8988T (cell line): ENCODE measurements around the gene COX4I1.

Source experiments
- DNase-seq: peaks from one replicate; pipeline ENCODE4 v3.0.0; 2011

Gene COX4I1

GRCh38 chr16:85768199-85768598 is 31.3 kb upstream of the COX4I1 start:
- DNase-seq, result no peak

- no peak for DNase-seq
Measured at GRCh38 chr16:85770741-85771140, 28.8 kb upstream of the COX4I1 start.

GRCh38 chr16:85773044-85773443 is 26.5 kb upstream of the COX4I1 start:
- DNase-seq, result no peak

GRCh38 chr16:85774136-85774535 is 25.4 kb upstream of the COX4I1 start:
- no peak for DNase-seq

- no peak for DNase-seq
Measured at GRCh38 chr16:85774811-85775210, 24.7 kb upstream of the COX4I1 start.

GRCh38 chr16:85777583-85778310 is 21.7 kb upstream of the COX4I1 start:
- DNase-seq, result no peak

- DNase-seq, result no peak
Measured at GRCh38 chr16:85778873-85779272, 20.6 kb upstream of the COX4I1 start.

GRCh38 chr16:85780281-85780680 is 19.2 kb upstream of the COX4I1 start:
- no peak for DNase-seq

GRCh38 chr16:85781156-85781555 is 18.3 kb upstream of the COX4I1 start:
- DNase-seq, result no peak

- no peak for DNase-seq
Measured at GRCh38 chr16:85781695-85782370, 17.7 kb upstream of the COX4I1 start.

- no peak for DNase-seq
Measured at GRCh38 chr16:85782451-85782850, 17.0 kb upstream of the COX4I1 start.

GRCh38 chr16:85783441-85783840 is 16.1 kb upstream of the COX4I1 start:
- DNase-seq, result no peak

- no peak for DNase-seq
Measured at GRCh38 chr16:85784813-85785212, 14.7 kb upstream of the COX4I1 start.

GRCh38 chr16:85785927-85786326 is 13.6 kb upstream of the COX4I1 start:
- no peak for DNase-seq

GRCh38 chr16:85788819-85789218 is 10.7 kb upstream of the COX4I1 start:
- DNase-seq, result no peak

GRCh38 chr16:85789773-85790172 is 9.7 kb upstream of the COX4I1 start:
- DNase-seq, result no peak

- no peak for DNase-seq
Measured at GRCh38 chr16:85793662-85794298, 5.7 kb upstream of the COX4I1 start.

GRCh38 chr16:85794696-85795095 is 4.8 kb upstream of the COX4I1 start:
- DNase-seq, result no peak

GRCh38 chr16:85796152-85796551 is 3.3 kb upstream of the COX4I1 start:
- no peak for DNase-seq

GRCh38 chr16:85796599-85796998 is 2.9 kb upstream of the COX4I1 start:
- DNase-seq, result no peak

- DNase-seq, result peak; percentile 33
Measured at GRCh38 chr16:85798283-85798776, 1.2 kb upstream of the COX4I1 start.

GRCh38 chr16:85798901-85799496 is 496 bp upstream of the COX4I1 start:
- peak; percentile 74 for DNase-seq

- no peak for DNase-seq
Measured at GRCh38 chr16:85800321-85800669, 800 bp downstream of the COX4I1 start.

- no peak for DNase-seq
Measured at GRCh38 chr16:85803570-85803969, 4.1 kb downstream of the COX4I1 start.
